Neural cell (in vitro differentiated cells): Measurements from ENCODE around the gene UBAP1L. TPM values are rescaled to one million over a fixed set of nuclear protein-coding genes. Genes with fewer than 3 reads are reported as not detected.

Experiments used
- H2AFZ ChIP-seq: fragments of 200-600, 300-800 bp; sonication (generic), shearing (Covaris generic); 2 replicates; pipeline ENCODE4 v1.6.0; 2014; ENCODE audit warnings: low read depth, mild to moderate bottlenecking, antibody characterized with exemption, low read length, moderate library complexity
- H3F3A ChIP-seq: fragments of 200-600 bp; shearing (Covaris generic); 2 replicates; pipeline ENCODE4 v1.6.1; 2016; ENCODE audit warnings: mild to moderate bottlenecking, moderate library complexity, mixed read lengths, antibody characterized with exemption, low read length; ENCODE audit not compliant: insufficient read depth, poor library complexity, severe bottlenecking
- H3K27ac ChIP-seq: fragments of 200-600, 300-800 bp; sonication (generic), shearing (Covaris generic); 2 replicates; pipeline ENCODE4 v1.5.1; 2014; ENCODE audit warnings: mild to moderate bottlenecking, low read length, moderate library complexity
- H3K27me3 ChIP-seq: fragments of 300-800, 200-600 bp; sonication (generic), shearing (Covaris generic); 2 replicates; pipeline ENCODE4 v1.6.0; 2014; ENCODE audit warnings: mild to moderate bottlenecking, low read depth, low read length, moderate library complexity; ENCODE audit not compliant: insufficient read depth
- H3K36me3 ChIP-seq: fragments of 300-800, 200-600 bp; sonication (generic), shearing (Covaris generic); 2 replicates; pipeline ENCODE4 v1.5.1; 2014; ENCODE audit warnings: mild to moderate bottlenecking, antibody characterized with exemption, low read length, moderate library complexity; ENCODE audit not compliant: insufficient read depth
- H3K4me2 ChIP-seq: fragments of 300-800, 200-600 bp; sonication (generic), shearing (Covaris generic); 2 replicates; pipeline ENCODE4 v1.6.0; 2014; ENCODE audit warnings: mild to moderate bottlenecking, low read length
- H3K4me3 ChIP-seq: fragments of 300-800, 200-600 bp; sonication (generic), shearing (Covaris generic); 2 replicates; pipeline ENCODE4 v1.5.1; 2014; ENCODE audit warnings: mild to moderate bottlenecking, low read length, moderate library complexity
- H3K79me2 ChIP-seq: fragments of 200-600 bp; shearing (Covaris generic); replicated peaks from 2 replicates; pipeline ENCODE4 v1.6.0; 2014; ENCODE audit warnings: mild to moderate bottlenecking, low read length, moderate library complexity; ENCODE audit not compliant: insufficient read depth
- H3K9ac ChIP-seq: fragments of 300-800, 200-600 bp; sonication (generic), shearing (Covaris generic); 2 replicates; pipeline ENCODE4 v1.6.1; 2016; ENCODE audit warnings: mild to moderate bottlenecking, low read length, mixed read lengths
- H3K9me2 ChIP-seq: fragments of 200-600 bp; shearing (Covaris generic); 2 replicates; pipeline ENCODE4 v1.6.1; 2016; ENCODE audit warnings: mild to moderate bottlenecking, low read length, mixed read lengths; ENCODE audit not compliant: insufficient read depth
- H3K9me3 ChIP-seq: fragments of 200-600, 300-800 bp; sonication (generic), shearing (Covaris generic); 2 replicates; pipeline ENCODE4 v1.6.1; 2016; ENCODE audit warnings: mild to moderate bottlenecking, mixed run types, low read length, moderate library complexity, mixed read lengths
- H4K20me1 ChIP-seq: fragments of 200-600 bp; shearing (Covaris generic); 2 replicates; pipeline ENCODE4 v1.6.1; 2016; ENCODE audit warnings: mild to moderate bottlenecking, mixed run types; ENCODE audit not compliant: insufficient read depth
- CTCF ChIP-seq: fragments of 450-650 bp; IDR thresholded peaks from 2 replicates; pipeline ENCODE4 v1.5.1; 2014; ENCODE audit warnings: antibody characterized with exemption, mild to moderate bottlenecking, moderate library complexity; ENCODE audit not compliant: poor library complexity, severe bottlenecking
- EP300 ChIP-seq: fragments of 450-650 bp; conservative IDR thresholded peaks from 2 replicates; pipeline ENCODE4 v1.6.1; 2014; ENCODE audit warnings: antibody characterized with exemption, mild to moderate bottlenecking, moderate library complexity; ENCODE audit not compliant: poor library complexity, severe bottlenecking
- EZH2 ChIP-seq: fragments of 200-600, 300-800 bp; shearing (Covaris generic), sonication (generic); IDR thresholded peaks from 2 replicates; pipeline ENCODE4 v1.6.1; 2014; ENCODE audit warnings: antibody characterized with exemption, low read length, borderline replicate concordance, mild to moderate bottlenecking; ENCODE audit not compliant: insufficient read depth, poor library complexity, severe bottlenecking
- MXI1 ChIP-seq: fragments of 450-650 bp; conservative IDR thresholded peaks from 2 replicates; pipeline ENCODE4 v1.6.1; 2014; ENCODE audit warnings: antibody characterized with exemption, mild to moderate bottlenecking; ENCODE audit not compliant: poor library complexity, severe bottlenecking
- POLR2AphosphoS5 ChIP-seq: IDR thresholded peaks from 2 replicates; pipeline ENCODE4 v1.6.1; 2012
- RAD21 ChIP-seq: fragments of 450-650 bp; conservative IDR thresholded peaks from 2 replicates; pipeline ENCODE4 v1.6.1; 2014; ENCODE audit warnings: antibody characterized with exemption, mild to moderate bottlenecking, moderate library complexity
- REST ChIP-seq: IDR thresholded peaks from 2 replicates; pipeline ENCODE4 v1.6.1; 2012; ENCODE audit warnings: borderline replicate concordance
- SMC3 ChIP-seq: fragments of 450-650 bp; conservative IDR thresholded peaks from 2 replicates; pipeline ENCODE4 v1.6.1; 2014; ENCODE audit warnings: antibody characterized with exemption, mild to moderate bottlenecking, moderate library complexity; ENCODE audit not compliant: poor library complexity
- TAF1 ChIP-seq: IDR thresholded peaks from 2 replicates; pipeline ENCODE4 v1.6.1; 2012; ENCODE audit warnings: low read depth
- polyA plus RNA-seq: library from polyadenylated mRNA; depleted of rRNA; stranded (reverse); fragments of >200 nt; gene quantifications from 2 replicates; pipeline ENCODE4 v1.2.3, GENCODE V29; 2014

UBAP1L gene
- polyA plus RNA-seq, 1 donor from 2014 or later, result 10.3 TPM

DNA sequence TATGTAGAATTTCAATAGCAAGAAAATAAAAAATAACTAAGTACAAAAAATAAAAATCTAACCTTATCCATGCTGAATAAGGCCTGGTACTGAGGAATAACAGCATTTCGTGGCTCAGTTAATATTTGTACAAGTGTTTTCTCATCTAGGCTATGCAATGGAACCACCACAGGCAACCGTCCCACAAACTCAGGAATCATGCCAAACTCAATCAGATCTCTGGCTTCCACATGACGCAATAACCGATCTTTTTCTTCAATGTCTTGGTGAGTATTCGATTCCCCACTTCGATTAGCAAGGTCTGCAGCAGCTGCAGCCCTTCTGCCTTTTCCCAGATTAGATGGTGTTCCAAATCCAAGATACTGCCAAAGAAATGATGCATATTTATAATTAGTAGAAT is 39.7 kb upstream of the UBAP1L start (continued):
- no peak for TF ChIP-seq REST

GRCh38 chr15:65147902-65148301 is 32.9 kb upstream of the UBAP1L start:
- Histone ChIP-seq H3K9me2 (no peaks in the 10 kb centered on the region), H3F3A (no peaks in the 10 kb centered on the region), H3K4me2 (no peak overlapping the region), H3K9me3 (no peaks in the 10 kb centered on the region), H3K9ac (no peak overlapping the region), H3K27me3 (no peaks in the 10 kb centered on the region), H4K20me1 (no peaks in the 10 kb centered on the region), H3K36me3 (no peaks in the 10 kb centered on the region), H3K4me3 (no peak overlapping the region), H2AFZ (no peak overlapping the region), H3K79me2 (no peaks in the 10 kb centered on the region), H3K27ac (no peak overlapping the region)
- TF ChIP-seq POLR2AphosphoS5 (no peak), REST (no peak), EZH2 (no peak), SMC3 (no peak), MXI1 (no peak), RAD21 (no peak), TAF1 (no peak), CTCF (no peak), EP300 (no peak)
